Measurements from ENCODE around the gene RIMBP2.

The RIMBP2 gene

GRCh38 chr12:130737731-130738130, 21.6 kb upstream of the RIMBP2 start:
- TF ChIP-seq ZFX (IDR thresholded peaks at IDR 0.05; ENCODE audit: borderline replicate concordance): no peak
- TF ChIP-seq CTCF (IDR thresholded peaks at IDR 0.05): no peak
- no peak overlapping the region for H3K27ac ChIP-seq

GRCh38 chr12:130729344-130729743, 13.2 kb upstream of the RIMBP2 start:
- TF ChIP-seq ZFX (IDR thresholded peaks at IDR 0.05; ENCODE audit: borderline replicate concordance) (no peak), CTCF (IDR thresholded peaks at IDR 0.05) (no peak)
- no peak overlapping the region for H3K27ac ChIP-seq

DNA sequence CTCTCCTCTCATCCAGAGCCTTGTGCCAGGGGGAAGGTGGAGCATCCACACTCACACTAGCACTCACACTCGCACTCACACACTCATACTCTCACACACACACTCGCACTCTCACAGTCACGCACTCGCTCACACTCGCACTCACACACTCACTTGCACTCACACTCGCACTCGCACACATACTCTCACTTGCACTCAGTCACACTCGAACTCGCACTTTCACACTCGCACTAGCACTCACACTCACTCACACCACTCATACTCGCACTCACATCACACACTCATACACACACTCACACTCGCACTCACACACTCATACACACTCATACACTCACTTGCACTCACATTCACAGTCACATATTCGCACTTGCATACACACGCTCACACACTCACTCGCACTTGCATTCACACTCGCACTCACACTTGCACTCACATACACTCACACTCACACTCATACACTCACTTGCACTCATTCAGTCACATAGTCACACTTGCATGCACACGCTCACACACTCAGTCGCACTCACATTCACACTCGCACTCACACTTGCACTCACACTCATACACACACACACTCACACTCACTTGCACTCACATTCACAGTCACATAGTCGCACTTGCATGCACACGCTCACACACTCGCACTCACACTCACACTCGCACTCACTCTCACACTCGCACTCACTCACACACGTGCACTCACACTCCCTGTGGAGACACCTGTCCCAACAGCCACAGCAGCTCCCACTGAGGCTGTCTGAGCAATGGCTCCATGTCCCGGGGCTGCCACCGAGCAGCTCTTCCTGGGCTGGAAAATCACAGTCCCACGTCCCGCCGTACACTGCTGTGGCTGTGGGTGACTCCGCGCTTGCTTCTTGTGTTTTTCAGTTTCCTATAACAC, 12.3 kb upstream of the RIMBP2 start:
- TF ChIP-seq ZFX (IDR thresholded peaks at IDR 0.05; ENCODE audit: borderline replicate concordance) (no peak), CTCF (IDR thresholded peaks at IDR 0.05) (no peak)
- no peak overlapping the region for H3K27ac ChIP-seq

GRCh38 chr12:130719263-130719859, 3.3 kb upstream of the RIMBP2 start:
- no peak overlapping the region for H3K27ac ChIP-seq
- no peak for TF ChIP-seq ZFX (IDR thresholded peaks at IDR 0.05; ENCODE audit: borderline replicate concordance)
- TF ChIP-seq CTCF (IDR thresholded peaks at IDR 0.05): no peak

DNA sequence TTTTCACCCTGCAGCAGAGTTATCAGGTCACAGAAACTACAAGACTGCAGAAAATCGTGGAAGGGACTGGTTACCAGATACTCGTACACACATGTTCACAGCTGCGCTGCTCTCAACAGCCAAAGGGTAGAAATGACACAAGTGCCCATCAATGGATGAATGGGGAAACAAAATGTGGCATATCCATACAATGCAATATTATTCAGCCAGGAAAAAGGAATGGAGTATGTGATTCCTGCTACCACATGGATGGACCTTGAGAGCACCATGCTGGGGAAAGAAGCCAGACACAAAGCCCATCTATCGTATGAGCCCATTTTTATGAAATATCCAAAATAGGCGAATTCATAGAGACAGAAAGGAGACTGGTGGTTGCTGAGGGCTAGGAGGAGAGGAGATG, 1.7 kb upstream of the RIMBP2 start:
- no peak overlapping the region for H3K27ac ChIP-seq
- TF ChIP-seq CTCF (IDR thresholded peaks at IDR 0.05) (no peak), ZFX (IDR thresholded peaks at IDR 0.05; ENCODE audit: borderline replicate concordance) (no peak)

DNA sequence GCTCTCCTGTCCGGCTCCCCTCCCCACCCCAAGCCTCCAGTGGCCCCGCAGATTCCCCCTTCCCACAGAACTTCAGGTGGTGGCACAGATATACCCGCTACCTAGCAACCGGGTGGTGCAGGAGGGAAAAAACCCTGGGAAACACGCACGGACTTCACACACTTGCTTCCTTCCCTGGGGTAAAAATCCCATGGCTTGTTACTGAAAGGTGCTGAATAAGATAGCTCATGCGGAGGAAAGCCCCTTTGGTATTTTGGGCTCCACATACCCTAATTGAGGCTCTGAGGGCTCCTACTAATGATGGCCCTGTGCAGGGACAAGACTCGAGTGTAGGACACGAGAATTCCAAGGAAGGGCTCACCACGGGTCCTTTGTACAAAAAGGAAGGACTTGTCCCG, 869 bp upstream of the RIMBP2 start:
- no peak for TF ChIP-seq CTCF (IDR thresholded peaks at IDR 0.05)
- TF ChIP-seq ZFX (IDR thresholded peaks at IDR 0.05; ENCODE audit: borderline replicate concordance): no peak
- no peak overlapping the region for H3K27ac ChIP-seq
